ENCODE measurements around the gene KIF1B.

The KIF1B gene, protein sequence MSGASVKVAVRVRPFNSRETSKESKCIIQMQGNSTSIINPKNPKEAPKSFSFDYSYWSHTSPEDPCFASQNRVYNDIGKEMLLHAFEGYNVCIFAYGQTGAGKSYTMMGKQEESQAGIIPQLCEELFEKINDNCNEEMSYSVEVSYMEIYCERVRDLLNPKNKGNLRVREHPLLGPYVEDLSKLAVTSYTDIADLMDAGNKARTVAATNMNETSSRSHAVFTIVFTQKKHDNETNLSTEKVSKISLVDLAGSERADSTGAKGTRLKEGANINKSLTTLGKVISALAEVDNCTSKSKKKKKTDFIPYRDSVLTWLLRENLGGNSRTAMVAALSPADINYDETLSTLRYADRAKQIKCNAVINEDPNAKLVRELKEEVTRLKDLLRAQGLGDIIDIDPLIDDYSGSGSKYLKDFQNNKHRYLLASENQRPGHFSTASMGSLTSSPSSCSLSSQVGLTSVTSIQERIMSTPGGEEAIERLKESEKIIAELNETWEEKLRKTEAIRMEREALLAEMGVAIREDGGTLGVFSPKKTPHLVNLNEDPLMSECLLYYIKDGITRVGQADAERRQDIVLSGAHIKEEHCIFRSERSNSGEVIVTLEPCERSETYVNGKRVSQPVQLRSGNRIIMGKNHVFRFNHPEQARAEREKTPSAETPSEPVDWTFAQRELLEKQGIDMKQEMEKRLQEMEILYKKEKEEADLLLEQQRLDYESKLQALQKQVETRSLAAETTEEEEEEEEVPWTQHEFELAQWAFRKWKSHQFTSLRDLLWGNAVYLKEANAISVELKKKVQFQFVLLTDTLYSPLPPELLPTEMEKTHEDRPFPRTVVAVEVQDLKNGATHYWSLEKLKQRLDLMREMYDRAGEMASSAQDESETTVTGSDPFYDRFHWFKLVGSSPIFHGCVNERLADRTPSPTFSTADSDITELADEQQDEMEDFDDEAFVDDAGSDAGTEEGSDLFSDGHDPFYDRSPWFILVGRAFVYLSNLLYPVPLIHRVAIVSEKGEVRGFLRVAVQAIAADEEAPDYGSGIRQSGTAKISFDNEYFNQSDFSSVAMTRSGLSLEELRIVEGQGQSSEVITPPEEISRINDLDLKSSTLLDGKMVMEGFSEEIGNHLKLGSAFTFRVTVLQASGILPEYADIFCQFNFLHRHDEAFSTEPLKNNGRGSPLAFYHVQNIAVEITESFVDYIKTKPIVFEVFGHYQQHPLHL (N-terminal part only)

GRCh38 chr1:10209905-10210810, at the start of gene KIF1B:
KIF1B (plus strand) TSS chr1:10210570; CDS start chr1:10232329, 21,759 bp downstream.
- DNase-seq: peak; percentile 77

DNA sequence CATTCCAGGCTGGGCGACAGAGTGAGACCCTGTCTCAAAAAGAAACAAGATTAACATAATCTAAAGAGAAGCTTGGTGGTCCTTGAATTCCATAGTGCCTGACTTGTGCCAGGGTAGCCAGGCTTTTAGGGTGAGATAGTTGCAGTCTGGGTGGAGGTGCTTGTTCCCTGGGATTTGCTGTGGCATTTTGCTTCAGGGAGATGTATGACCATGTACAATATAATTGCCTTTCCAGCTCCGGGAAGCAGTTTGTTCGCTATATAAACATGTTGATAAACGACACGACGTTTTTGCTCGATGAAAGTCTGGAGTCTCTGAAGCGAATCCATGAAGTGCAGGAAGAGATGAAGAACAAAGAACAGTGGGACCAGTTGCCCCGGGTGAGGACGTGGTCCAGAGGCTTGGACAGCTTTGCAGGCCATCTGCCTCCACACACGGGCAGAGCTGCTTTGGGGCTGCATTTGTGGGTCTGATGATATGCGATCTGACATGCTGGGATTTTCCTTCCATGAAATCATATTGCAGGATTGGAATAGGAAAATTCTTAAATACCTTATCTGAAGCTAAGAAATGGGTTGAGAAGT, 49.4 kb upstream of the KIF1B start:
- no peak for DNase-seq

DNA sequence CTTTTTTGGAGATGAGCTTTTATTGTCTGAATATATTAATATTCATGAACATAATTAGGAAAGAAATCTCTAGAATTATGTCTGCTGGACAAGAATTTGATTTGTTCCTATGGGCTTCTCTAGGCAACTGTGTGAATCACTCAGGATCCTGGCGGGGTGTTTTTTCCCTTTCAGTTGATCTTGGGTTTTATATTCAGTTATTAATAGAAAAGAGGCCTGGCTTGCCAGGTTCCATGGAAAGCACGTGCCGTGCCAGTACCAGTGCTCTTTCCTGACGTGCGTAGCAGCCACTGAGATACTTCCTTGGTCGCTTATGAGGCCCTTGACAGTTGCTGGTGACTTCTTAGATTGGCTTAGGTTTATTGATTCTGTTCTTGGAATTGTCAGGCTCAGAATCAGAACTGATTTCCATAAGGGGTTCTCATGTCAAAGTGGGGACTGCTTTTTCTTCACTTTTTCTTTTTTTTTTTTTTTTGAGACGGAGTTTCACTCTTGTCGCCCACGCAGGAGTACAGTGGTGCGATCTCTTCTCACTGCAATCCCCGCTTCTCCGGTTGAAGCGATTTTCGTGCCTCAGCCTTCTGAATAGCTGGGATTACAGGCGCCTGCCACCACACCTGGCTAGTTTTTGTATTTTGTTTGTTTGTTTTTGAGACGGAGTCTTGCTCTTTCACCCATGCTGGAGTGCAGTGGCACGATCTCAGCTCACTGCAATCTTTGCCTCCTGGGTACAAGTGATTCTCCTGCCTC, 48.7 kb upstream of the KIF1B start:
- no peak for DNase-seq

DNA sequence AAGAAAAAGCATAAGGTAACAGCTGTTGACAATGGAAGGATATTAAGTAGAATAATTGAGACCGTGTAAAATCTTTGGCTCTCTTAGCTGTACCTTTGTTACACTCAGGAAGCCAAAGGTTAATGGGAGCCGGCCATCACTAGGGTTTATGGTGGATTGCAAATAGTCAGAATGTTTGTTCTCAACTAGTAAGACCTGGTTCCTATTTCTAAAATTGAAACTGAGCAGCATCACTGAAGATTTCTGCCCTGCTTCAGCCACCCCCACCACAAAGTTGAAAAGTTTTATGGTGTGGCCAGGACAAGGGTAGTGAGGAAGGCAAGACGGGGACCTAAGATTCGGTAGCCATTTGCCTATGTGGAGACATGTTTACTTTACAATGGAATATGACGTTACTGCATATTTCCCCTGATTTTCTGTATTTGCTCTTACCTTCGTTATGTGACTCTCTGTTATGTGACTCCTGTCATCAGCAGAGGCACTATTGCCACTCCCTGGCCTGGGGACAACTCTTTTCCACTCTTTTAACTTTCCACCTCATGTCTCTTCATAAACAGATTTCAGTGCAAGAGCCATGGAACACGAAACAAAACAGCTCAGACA, 41.4 kb upstream of the KIF1B start:
- no peak for DNase-seq

DNA sequence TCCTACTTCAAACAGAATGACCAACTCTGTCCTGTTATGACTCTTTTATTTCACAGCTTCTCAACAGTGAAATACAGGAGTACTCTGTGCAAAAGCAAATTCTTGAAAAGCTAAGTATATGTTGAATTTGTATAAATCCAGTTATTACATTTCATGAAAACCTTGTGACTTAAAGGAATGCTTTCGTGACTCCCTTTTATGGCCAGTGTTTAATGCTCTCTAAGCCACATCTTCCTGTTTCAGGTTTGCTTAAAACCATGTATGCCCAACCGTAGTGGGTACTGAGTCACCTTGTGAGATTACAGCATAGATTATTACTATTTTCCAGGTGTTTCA, 40.2 kb upstream of the KIF1B start:
- no peak for DNase-seq

- no peak for DNase-seq
These were observed 39.1 kb upstream of the KIF1B start for GRCh38 chr1:10171105-10171767.

- no peak for DNase-seq
These were observed 38.2 kb upstream of the KIF1B start for GRCh38 chr1:10171995-10172669.

GRCh38 chr1:10173582-10173981, 36.8 kb upstream of the KIF1B start:
- DNase-seq: no peak

DNA sequence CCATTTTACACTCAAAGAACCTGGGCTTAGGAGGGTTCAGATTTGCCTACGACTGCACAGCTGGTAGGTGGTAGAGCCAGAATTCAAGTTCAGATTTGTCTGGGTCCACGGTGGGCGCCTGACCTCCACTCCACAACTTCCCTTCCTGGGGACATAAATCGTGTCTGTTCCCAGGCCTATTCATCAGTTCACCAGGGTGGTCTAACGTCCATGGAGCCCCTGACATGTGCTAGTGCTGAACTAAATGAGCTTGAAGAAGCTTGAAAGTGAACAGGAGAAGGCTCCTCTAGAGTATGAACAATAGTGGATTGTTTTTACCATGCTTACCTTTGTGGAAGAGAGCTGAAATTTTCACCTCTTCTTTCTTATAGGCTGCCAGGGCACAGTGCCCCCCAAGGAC, 32.5 kb upstream of the KIF1B start:
- no peak for DNase-seq

DNA sequence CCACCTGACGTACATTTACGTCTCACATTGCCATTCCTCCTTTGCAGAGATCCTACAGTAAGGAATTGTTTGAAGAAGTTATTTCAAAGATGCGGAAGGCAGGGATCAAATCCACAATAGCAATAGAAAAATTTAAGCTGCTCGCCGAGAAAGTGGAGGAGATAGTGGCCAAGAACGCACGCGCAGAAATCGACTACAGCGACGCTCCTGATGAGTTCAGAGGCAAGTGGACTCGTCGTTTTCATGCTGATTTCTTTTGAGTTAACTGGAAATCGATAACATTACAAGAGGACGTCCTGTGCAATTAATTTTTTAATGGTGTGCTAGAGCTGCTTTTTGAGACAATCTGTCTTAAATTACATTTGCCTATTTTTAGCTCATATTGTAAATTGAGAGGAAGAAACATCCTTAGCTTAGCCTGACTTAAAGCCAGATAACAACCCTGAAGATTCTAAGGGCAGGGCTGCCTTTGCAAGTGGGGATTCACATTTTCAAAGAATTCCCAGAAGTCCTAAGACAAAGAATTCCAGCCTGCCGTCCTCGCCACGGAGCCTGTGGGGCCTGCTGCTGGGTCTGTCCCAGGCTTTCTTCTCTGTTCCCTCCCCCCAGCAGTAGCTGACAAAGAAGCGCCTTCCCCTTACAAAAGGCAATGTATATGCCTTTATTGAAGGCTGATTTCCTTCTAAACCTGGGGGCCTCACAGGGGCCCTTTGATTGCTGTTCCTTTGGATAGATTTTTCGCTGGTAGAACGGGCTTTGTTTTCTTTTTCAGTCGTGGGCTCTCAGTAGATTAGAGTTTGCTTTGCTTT, 31.6 kb upstream of the KIF1B start:
- DNase-seq: no peak

DNA sequence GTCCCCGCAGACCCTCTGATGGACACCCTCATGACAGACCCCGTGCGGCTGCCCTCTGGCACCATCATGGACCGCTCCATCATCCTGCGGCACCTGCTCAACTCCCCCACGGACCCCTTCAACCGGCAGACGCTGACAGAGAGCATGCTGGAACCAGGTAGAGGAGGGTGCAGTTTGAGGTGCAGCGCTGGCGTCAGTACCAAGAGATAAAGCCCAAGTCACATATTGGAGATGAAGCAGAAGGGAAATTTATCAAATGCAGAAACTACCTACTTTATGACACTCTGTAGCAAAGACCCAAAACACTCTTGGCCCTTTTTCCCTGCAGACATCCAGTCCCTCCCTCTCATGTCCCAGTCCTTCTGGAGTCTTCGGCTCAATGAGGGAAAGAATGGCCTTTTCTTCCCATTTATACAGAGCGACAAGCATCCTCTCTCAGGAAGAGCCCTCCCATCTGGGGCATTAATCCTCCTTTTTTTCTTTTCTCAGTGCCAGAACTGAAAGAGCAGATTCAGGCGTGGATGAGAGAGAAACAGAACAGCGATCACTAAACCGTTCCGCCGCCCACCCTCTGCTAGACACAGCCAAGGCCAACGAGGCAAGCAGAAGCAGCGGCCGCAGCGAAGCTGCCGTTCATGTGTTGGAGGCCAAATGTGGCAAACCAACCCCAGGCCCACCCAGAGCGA, 30.8 kb upstream of the KIF1B start:
- no peak for DNase-seq

GRCh38 chr1:10181154-10181553, 29.2 kb upstream of the KIF1B start:
- no peak for DNase-seq

DNA sequence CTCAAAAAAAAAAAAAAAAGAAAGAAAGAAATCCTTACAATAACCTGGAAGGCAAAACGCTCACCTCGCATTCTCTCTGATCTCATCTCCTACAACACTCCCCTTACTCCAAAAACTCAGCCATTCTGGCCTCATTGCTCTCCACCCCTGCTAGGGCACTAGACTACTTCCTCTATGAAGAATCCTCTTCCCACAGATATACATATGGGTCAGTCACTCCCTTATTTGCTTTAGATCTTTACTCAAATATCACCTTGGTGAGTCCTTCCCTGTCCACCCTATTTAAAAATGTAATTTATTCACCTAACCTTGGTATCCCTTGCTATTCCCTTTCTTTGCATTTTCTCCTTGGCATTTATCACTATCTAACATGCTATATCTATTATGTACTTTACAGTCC, 24.6 kb upstream of the KIF1B start:
- DNase-seq: no peak

DNA sequence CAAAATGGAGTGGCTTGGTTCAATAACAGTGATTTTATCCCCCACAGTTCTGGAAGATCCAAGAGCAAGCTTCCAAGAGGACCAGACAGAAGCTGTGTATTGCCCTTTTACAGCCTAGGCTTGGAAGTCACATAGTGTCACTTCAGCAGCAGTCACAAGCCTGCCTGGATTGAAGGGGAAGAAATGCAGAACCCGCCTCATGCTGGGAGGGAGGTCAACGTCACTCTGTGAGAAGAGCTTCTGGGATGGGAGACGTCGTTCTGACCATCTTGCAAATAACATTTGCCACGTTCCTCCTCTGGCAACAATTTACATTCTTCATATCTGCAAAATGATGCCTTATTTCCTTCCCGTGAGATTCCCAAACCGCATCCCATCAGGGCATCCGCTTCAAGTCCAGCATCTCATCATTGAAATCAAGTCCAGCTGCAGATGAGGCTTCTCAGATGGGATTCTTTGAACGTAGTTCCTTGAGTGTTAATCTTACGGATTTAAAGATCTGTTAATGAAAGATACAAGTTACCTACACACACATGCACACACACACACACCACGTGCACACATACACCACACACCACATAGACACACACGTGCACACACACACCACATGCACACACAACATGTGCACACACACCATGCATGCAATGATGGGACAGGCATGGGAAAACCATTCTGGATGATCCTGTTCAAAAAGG, 23.9 kb upstream of the KIF1B start:
- DNase-seq: no peak

- DNase-seq: no peak
These were observed 23.4 kb upstream of the KIF1B start for GRCh38 chr1:10187026-10187334.

GRCh38 chr1:10188133-10188650, 22.2 kb upstream of the KIF1B start:
- no peak for DNase-seq

- DNase-seq: no peak
These were observed 20.7 kb upstream of the KIF1B start for GRCh38 chr1:10189659-10190058.
